ENCODE results near the gene ROMO1. TPM values are rescaled to one million over a fixed set of nuclear protein-coding genes. Genes with fewer than 3 reads are reported as not detected.

The ROMO1 gene
- total RNA-seq, 2 experiments from 2014 or later: 32.9 to 35.8 TPM

DNA sequence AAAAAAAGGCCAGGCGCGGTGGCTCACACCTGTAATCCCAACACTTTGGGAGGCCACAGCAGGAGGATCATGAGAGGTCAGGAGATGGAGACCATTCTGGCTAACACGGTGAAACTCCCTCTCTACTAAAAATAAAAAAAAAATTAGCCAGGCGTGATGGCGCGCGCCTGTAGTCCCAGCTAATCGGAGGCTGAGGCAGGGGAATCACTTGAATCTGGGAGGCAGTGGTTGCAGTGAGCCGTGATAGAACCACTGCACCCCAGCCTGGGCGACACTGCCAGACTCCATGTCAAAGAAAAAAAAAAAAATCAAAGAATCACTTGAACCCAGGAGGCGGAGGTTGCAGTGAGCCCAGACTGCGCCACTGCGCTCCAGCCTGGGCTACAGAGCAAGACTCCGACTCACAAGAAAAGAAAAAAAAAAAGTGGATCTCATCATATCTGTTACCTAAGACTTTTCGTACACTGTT lies 38.7 kb downstream of the ROMO1 start:
- CTCF ChIA-PET: interaction anchor here (2.6 kb wide), 1 partner anchor 34 kb away, joined by 17 read pairs; the partner anchor contains the start of gene PHF20
- Mint-ChIP-seq H3K4me3 (peak overlapping the region; percentile 84), H3K27me3 (no peaks in the 10 kb centered on the region), H3K4me1 (ENCODE audit: low read depth) (peaks cover 72% of the 10 kb centered on the region), H3K27ac (peak overlapping the region; percentile 82), H3K36me3 (ENCODE audit: low read depth) (peaks cover 90% of the 10 kb centered on the region), H3K9me3 (no peaks in the 10 kb centered on the region)
- Histone ChIP-seq H3K36me3 (ENCODE audit: insufficient read depth, low read length) (peaks cover 77% of the 10 kb centered on the region), H3K27me3 (ENCODE audit: control insufficient read depth in 1 of 2, insufficient read depth in 2 of 2, low read length in 2 of 2) (no peaks in the 10 kb centered on the region), H3K27ac (ENCODE audit: low read depth in 1 of 2, low read length in 2 of 2) (no peak overlapping the region), H3K4me1 (ENCODE audit: insufficient read depth, low read length) (peaks cover 49% of the 10 kb centered on the region), H3K4me3 (ENCODE audit: low read length) (no peak overlapping the region), H3K9me3 (ENCODE audit: control insufficient read depth in 1 of 2, insufficient read depth in 1 of 2, low read length in 2 of 2) (no peaks in the 10 kb centered on the region)
- TF ChIP-seq, protein P1, sequence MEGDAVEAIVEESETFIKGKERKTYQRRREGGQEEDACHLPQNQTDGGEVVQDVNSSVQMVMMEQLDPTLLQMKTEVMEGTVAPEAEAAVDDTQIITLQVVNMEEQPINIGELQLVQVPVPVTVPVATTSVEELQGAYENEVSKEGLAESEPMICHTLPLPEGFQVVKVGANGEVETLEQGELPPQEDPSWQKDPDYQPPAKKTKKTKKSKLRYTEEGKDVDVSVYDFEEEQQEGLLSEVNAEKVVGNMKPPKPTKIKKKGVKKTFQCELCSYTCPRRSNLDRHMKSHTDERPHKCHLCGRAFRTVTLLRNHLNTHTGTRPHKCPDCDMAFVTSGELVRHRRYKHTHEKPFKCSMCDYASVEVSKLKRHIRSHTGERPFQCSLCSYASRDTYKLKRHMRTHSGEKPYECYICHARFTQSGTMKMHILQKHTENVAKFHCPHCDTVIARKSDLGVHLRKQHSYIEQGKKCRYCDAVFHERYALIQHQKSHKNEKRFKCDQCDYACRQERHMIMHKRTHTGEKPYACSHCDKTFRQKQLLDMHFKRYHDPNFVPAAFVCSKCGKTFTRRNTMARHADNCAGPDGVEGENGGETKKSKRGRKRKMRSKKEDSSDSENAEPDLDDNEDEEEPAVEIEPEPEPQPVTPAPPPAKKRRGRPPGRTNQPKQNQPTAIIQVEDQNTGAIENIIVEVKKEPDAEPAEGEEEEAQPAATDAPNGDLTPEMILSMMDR (IDR thresholded peaks at IDR 0.05): no peak
- intact Hi-C loops (cut with DNase I, micrococcal nuclease): loop anchor here in 1 of 2 experiments (5.0 kb wide), 1 partner anchor 36 kb away; no protein-coding TSS in a partner anchor
- DNase-seq: no peak
- no peak for ATAC-seq (ENCODE audit: poor library complexity)
- POLR2A ChIA-PET: interaction anchor here (0.6 to 13.0 kb wide), 4 partner anchors 18 to 38 kb away, joined by 3 to 891 read pairs (median 3); partner anchors contain the start of gene PHF20

DNA sequence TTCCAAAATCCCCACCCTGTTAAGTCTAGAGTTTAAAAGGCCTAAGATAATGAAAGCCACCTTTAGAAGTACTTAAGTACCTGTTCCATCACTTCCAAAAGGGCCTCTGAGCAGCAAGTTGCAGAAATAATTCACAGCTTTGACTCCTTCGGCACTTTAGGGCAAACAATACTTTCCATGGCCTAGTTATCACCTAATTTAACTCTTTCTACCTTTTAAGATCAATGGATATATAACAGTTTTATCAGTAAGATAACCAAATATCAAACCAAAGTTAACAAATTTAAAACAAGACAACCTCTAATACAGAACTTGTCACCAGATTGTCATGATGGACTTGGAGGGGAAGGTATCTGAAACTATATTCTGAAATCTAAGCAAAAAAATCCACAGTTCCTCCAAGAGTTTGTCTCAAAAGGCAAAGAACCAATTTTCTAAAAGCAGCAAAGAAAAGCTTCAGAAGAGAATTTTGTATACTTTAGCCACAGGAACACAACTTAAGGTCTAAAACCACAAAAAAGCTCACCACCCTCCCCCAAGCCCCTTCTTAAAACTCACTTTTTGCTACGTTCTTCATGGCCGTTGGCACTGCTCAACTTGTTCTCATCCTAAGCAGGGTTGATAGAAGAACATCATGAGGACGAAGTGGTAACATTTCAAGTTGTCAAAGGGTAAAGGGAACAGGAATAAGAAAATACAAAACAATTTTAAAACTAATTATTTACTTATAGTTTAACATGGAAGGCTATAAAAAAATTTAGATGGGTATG lies 39.4 kb downstream of the ROMO1 start:
- intact Hi-C loops (cut with DNase I, micrococcal nuclease): loop anchor here in 1 of 2 experiments (5.0 kb wide), 1 partner anchor 36 kb away; no protein-coding TSS in a partner anchor
- Histone ChIP-seq H3K4me3 (ENCODE audit: low read length) (peak overlapping the region; percentile 14), H3K9me3 (ENCODE audit: control insufficient read depth in 1 of 2, insufficient read depth in 1 of 2, low read length in 2 of 2) (no peaks in the 10 kb centered on the region), H3K27ac (ENCODE audit: low read depth in 1 of 2, low read length in 2 of 2) (peak overlapping the region in 1 of 2 donors; percentile 20), H3K27me3 (ENCODE audit: control insufficient read depth in 1 of 2, insufficient read depth in 2 of 2, low read length in 2 of 2) (no peaks in the 10 kb centered on the region), H3K4me1 (ENCODE audit: insufficient read depth, low read length) (peaks cover 50% of the 10 kb centered on the region), H3K36me3 (ENCODE audit: insufficient read depth, low read length) (peaks cover 70% of the 10 kb centered on the region)
- Mint-ChIP-seq H3K27ac (peak overlapping the region; percentile 82), H3K27me3 (no peaks in the 10 kb centered on the region), H3K9me3 (no peaks in the 10 kb centered on the region), H3K4me1 (ENCODE audit: low read depth) (peaks cover 72% of the 10 kb centered on the region), H3K36me3 (ENCODE audit: low read depth) (peaks cover 86% of the 10 kb centered on the region), H3K4me3 (peak overlapping the region; percentile 84)
- TF ChIP-seq, protein P1 (IDR thresholded peaks at IDR 0.05): no peak
- ChIA-PET CTCF (interaction anchor here (1.3 to 2.6 kb wide), 3 partner anchors 8 to 34 kb away, joined by 7 to 17 read pairs (median 12); partner anchors contain the start of gene PHF20), POLR2A (interaction anchor here (0.6 to 13.0 kb wide), 7 partner anchors 8 to 137 kb away, joined by 3 to 891 read pairs (median 3); partner anchors contain the start of genes CPNE1, NFS1, PHF20 and RBM12)
- DNase-seq (no peak), ATAC-seq (ENCODE audit: poor library complexity) (no peak)

DNA sequence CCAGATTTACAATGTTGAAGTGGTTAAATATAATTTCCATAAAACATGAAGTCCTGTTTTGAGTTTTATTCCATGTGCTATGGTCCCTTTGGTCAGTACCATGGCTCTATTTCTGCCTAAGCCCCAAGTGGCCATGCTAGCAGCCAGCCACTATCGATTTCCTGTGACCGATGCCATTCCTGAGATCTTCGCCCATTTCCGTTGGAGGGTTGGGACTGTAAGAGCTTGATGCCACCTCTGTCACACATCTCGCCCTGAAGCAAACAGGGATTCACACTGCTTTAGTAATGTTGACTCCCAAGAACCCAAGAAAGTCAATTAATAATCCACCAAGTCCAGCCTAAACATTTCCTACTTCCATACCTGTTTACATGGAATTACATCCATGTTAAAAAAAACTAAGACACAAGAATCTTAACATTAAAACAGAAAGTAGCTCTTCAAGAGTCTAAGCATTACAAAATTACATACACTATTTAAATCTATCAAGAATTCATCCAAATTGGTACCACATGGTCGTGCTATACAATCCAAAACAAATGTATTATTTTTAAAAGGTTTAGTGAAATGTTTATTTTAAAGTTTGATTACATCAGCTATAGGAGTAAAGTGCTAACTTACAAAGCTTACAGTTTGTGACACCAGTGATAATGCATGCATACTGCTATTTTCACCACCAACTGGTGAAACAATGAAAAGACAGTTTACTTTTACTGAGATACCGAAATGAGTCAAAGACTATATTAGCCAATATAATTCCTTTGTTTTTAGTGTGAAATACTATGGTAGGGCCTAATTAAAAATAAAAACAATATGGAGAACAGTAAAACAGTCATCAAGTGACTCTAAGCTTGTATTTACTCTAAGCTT lies 40.3 kb downstream of the ROMO1 start:
- H3K27me3 ChIP-seq (ENCODE audit: control insufficient read depth in 1 of 2, insufficient read depth in 2 of 2, low read length in 2 of 2): no peaks in the 10 kb centered on the region
- Mint-ChIP-seq H3K36me3 (ENCODE audit: low read depth) (peaks cover 77% of the 10 kb centered on the region), H3K27me3 (no peaks in the 10 kb centered on the region), H3K4me1 (ENCODE audit: low read depth) (peaks cover 72% of the 10 kb centered on the region), H3K4me3 (peak overlapping the region; percentile 99), H3K27ac (peak overlapping the region; percentile 99), H3K9me3 (no peaks in the 10 kb centered on the region)
- POLR2A ChIA-PET: interaction anchor here (0.8 to 13.0 kb wide), 12 partner anchors 9 to 248 kb away, joined by 3 to 891 read pairs (median 3); partner anchors contain the start of genes CPNE1, NFS1, PHF20 and RBM12
- DNase-seq (peak in 3 of 14 experiments; percentile 62 to 65 (median 64)), ATAC-seq (ENCODE audit: poor library complexity) (no peak)
- TF ChIP-seq, protein P1 (IDR thresholded peaks at IDR 0.05): peak; percentile 7
- H3K4me3 ChIP-seq (ENCODE audit: low read length): peak overlapping the region; percentile 66
- peaks cover 55% of the 10 kb centered on the region for H3K4me1 ChIP-seq (ENCODE audit: insufficient read depth, low read length)
- no peaks in the 10 kb centered on the region for H3K9me3 ChIP-seq (ENCODE audit: control insufficient read depth in 1 of 2, insufficient read depth in 1 of 2, low read length in 2 of 2)
- CTCF ChIA-PET: interaction anchor here (0.6 to 2.6 kb wide), 13 partner anchors 9 to 139 kb away, joined by 3 to 17 read pairs (median 5); partner anchors contain the start of genes CPNE1, NFS1, PHF20 and RBM12
- peak overlapping the region; percentile 99 to 100 for H3K27ac ChIP-seq (ENCODE audit: low read depth in 1 of 2, low read length in 2 of 2)
- peaks cover 61% of the 10 kb centered on the region for H3K36me3 ChIP-seq (ENCODE audit: insufficient read depth, low read length)
- intact Hi-C loops (cut with DNase I, micrococcal nuclease): loop anchor here (2.0 to 10.0 kb wide), 4 partner anchors 37 to 285 kb away; partner anchors contain the start of genes CEP250 (in 1 of the 2), NFS1 (in 1 of the 2), ROMO1 (in 1 of the 2) and SPAG4 (in 1 of the 2)

Data from CD4-positive, alpha-beta T cell (primary cell).